Activated T-helper 1 cell treated with Interleukin-2 at 50 U/mL for 16 hours (primary cell): ENCODE data around the gene TSC1.
"Not testable (repeated sequence)": the region's sequence is repeated elsewhere in the genome, so short reads cannot be mapped to it uniquely, and the experiment has no call there.

Source experiments
- DNase-seq: peaks from one replicate; pipeline ENCODE4 v3.0.0-alpha.2; 2020; ENCODE audit warnings: low read depth

Gene TSC1

DNA sequence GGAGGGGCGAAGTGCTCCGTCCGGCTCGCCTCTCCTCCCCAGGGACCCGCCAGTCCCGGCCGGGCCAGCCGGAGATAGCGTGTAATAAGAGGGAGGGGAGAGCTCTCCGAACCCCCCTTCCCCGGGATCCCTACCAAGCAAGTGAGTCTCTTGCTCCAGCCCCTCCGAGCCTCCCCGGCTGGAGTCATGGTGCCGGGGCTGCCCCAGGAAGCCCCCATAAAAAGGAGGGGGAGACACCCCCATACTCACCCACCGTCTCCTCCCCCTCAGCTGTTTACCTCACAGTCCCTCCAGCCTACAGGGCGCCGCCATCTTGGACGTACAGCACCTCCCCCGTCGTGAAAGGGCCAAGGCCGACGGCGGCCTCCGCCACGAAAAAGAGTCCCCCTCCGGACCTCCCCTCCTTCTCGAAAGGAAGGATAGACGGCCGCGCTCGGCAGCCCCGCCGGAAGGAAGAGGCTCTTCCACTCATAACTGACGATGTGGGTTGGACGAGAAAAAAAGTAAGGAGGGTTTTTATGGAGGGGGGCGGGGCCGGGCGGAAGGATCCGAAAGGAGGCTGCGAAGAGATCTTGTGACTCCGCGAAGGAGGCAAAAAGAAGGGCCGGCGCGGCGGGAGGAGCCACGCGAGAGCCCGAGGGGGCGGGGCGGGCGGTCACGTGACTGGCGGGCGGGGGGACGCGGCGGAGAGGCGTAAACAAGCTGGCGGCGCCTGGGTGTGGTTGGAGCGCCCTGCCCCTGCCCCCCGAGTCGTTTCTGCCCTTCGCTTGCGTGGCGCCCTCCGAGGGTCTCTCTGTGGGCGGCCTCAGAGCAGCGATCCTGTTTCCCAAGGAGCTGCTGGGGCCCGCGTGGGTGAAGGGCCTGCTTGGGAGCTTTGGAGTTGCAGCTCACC lies at the start of gene TSC1:
TSS of gene TSC1 (minus strand) at position 323 of the 892 bp plus-strand sequence. CDS start 15,744 bp downstream, outside the sequence.
- DNase-seq: peak; percentile 98

DNA sequence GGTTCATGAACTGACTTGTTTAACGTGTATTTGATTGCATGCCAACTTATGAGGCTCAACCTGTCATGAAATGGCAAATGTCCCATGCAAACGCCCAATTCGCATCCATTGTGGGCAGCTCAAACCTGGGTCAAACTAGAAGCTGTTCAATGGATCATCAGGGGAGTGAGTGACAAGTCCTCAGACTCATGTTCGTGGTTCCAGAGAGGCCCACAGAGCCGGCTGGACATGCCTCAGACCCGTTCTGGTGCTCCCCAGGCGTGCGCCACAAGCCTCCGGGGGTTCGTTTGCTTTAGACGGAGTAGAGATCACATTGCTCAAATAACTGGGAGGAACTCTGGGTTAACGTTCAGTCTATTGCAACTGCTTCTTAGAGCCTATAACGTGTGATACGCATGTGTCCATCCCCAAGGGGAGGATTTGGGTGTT lies 49.1 kb upstream of the TSC1 start:
- no peak for DNase-seq

- no peak for DNase-seq
Measured at GRCh38 chr9:132991351-132992300, 47.2 kb upstream of the TSC1 start.

DNA sequence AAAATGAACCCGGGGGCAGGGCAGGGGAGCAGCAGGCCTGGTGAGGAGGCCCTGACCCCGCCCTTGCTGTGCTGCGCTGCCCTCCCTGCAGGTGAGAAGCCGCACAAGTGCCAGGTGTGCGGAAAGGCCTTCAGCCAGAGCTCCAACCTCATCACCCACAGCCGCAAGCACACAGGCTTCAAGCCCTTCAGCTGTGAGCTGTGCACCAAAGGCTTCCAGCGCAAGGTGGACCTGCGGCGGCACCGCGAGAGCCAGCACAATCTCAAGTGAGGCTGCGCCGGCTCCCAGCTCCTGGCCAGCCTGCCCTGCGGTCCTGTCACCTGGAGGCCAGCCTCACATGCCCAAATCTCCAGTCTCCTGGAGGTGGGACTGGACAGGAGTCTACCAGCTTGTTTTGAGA lies 46.4 kb upstream of the TSC1 start:
- DNase-seq: no peak

GRCh38 chr9:132989998-132990557 lies 45.7 kb upstream of the TSC1 start:
- DNase-seq: not testable (repeated sequence)

DNA sequence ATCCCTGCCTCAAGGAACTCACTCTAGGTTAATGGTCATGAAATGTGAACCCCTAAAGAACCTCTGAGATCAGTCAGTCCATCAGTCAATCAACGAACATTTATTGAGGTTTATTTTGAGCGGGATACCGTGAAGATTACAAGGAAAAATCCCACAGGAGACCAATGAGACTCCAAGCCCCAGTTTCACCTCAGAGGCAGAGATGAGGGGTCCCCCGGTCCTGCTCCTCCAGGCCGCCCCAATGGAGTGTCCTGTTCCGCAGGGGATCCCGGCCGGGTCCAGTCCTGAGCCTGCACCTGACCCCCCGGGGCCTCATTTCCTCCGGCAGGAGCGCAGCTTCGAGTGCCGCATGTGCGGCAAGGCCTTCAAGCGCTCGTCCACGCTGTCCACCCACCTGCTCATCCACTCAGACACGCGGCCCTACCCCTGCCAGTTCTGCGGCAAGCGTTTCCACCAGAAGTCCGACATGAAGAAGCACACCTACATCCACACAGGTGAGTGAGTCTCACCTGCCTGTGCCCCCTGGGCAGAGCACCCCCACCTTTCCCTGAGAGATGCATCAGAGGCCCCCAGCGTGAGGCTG lies 45.1 kb upstream of the TSC1 start:
- DNase-seq: no peak

- no peak for DNase-seq
Measured at GRCh38 chr9:132989014-132989310, 44.5 kb upstream of the TSC1 start.

DNA sequence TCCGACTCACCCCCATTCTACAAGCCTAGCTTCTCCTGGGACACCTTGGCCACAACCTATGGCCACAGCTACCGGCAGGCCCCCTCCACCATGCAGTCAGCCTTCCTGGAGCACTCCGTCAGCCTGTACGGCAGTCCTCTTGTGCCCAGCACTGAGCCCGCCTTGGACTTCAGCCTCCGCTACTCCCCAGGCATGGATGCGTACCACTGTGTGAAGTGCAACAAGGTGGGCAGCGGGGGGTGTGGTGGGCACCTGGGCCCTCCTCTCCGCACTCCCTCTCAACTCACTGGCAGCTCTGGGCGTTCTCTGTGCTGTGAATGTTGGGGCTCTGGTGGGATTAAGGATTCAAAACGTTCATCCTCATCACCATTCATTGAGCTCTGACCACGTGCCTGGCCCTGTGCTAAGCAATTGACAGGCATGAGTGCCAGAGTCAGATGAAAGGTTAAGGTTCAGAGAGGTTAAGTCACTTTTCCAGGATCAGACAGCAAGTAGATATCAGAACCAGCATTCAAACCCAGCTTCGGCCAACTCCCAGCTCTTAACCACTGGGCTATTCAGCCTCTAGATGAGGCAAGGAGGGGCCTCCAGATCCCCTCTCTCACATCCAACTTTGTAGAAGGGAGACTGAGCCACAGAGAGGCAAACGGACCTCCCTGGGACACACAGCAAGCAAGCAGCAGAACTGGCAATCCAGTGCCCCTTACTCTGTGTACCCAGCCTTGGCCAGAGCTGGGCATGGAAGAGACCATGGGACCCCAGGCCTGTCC lies 44.0 kb upstream of the TSC1 start:
- DNase-seq: no peak

GRCh38 chr9:132986640-132987620 lies 42.5 kb upstream of the TSC1 start:
- no peak for DNase-seq

- DNase-seq: no peak
Measured at GRCh38 chr9:132986114-132986513, 41.7 kb upstream of the TSC1 start.

GRCh38 chr9:132985489-132985888 lies 41.1 kb upstream of the TSC1 start:
- no peak for DNase-seq

DNA sequence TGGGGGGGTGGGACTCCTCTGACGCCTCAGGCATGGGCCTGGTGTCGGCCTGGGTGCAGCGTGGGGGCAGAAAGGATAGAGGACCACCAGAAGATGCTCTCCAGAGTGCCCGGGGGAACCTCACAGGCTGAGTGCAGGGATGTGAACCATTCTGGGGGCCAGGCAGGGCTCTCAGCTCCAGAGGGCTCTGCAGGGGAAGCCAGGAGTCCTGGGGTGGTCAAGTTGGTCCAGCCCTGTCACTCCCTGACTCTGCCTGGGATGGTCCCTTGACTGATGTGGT lies 40.6 kb upstream of the TSC1 start:
- DNase-seq: no peak

DNA sequence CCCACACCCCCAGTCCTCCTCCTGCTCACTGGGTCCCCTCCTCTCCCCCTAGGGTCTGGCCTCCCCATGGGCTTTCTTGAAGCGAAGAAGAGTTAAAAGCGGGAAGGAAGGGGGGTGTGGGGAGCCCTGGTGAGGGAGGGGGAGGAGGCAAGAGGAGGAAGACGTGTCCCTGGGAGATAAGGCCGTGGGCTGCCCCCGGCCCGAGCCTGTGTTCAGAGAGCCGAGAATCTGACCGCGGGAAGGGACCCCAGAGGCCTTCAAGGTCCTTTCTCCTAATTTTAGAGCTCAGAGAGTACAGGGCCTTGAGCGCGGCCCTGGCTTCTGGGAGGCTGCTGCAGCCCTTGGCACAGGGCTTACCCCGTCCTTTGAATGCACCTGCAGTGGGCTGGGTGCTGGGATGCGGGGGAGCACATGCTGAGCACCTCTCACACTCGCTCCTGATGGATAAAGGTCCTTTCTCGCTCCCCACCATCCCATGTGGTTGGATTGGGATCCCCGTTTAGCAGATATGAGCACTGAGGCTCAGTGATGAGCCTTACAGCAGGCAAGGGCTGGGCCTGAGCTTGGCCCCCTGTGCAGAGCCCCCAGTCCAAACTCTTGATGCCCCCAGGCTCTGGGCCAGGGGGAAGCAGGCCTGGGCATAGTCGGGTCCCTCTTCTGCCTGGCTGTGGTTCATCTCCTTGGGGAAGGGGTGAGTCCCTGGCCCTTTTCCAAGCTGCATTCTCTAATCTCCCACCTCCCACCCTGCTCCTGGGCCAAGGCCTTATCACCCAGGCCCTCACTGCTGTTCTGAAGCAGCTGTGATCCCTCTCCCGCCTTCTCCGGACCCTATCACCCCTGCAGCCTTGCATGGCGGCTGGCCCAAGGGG lies 40.0 kb upstream of the TSC1 start:
- no peak for DNase-seq

- DNase-seq: no peak
Measured at GRCh38 chr9:132983491-132984201, 39.2 kb upstream of the TSC1 start.

GRCh38 chr9:132982458-132982857 lies 38.0 kb upstream of the TSC1 start:
- no peak for DNase-seq

DNA sequence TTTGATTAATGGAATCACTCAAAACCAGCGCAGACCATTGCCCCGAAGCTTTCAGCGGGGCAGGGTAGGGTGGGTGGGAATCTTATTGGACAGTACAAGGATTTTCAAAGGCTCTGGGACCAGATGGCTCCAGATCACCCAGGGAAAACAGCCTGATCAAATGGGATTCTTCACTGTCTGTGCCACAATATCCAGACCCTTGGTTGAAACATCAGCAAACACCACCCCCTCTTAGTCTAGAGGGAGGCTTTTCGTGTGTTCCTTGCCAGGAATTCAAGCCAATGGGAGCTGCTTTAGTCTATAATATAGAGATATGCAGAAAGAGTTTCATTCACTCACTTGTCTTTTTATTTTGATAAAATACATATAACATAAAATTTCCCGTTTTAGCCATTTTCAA lies 35.7 kb upstream of the TSC1 start:
- no peak for DNase-seq

DNA sequence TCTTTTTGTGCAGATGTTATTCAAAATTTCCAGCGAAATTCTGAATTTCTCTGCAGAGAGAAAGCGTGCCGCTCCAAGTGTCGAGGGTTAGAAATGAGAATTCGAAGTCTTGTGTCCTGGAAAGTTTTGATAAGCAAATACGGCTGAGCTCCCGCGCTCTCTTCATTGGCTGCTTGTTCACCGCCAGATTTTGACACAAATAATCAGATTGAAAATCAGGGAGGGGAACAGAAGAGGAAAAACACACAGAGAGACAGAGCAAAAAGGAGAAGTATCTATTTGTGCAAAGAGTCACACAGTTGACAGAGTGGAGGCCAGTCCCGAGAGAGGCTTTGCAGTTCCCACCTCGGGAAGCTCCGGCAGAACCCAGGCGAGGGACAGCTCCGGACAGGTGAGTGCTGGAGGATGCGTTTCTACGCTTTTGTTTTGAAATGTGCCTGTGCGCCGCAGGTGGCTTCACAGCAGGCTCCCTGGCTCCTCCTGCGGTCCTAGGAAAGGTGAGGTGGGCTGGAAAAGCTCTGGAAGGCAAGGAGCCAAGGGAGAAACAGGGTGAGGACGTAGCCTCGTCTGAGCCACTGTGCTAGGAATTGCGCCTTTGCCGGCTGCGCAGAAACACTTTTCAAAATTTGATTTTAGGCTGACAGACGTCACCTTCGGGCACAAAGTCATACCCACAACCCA lies 34.2 kb upstream of the TSC1 start, which contains the start of gene GFI1B:
TSS of gene GFI1B (plus strand) at position 244 of the 681 bp plus-strand sequence. CDS start 7,985 bp downstream, outside the sequence.
- DNase-seq: no peak

- no peak for DNase-seq
Measured at GRCh38 chr9:132978112-132978450, 33.7 kb upstream of the TSC1 start.
